ENCODE results near the gene TNRC6B.
A peak's percentile ranks its signal among the peaks of the same experiment; 100 is the strongest.

TNRC6B gene

GRCh38 chr22:40241200-40241763, 63.6 kb downstream of the TNRC6B start:
- DNase-seq (ENCODE audit: low read depth), result no peak

- DNase-seq (ENCODE audit: low read depth), result no peak
Measured at GRCh38 chr22:40243891-40244290, 66.2 kb downstream of the TNRC6B start.

- no peak for DNase-seq (ENCODE audit: low read depth)
Measured at GRCh38 chr22:40244586-40244985, 66.9 kb downstream of the TNRC6B start.

- DNase-seq (ENCODE audit: low read depth), result peak; percentile 37
Measured at GRCh38 chr22:40247976-40248375, 70.3 kb downstream of the TNRC6B start.

- DNase-seq (ENCODE audit: low read depth), result no peak
Measured at GRCh38 chr22:40249286-40249685, 71.6 kb downstream of the TNRC6B start.

- no peak for DNase-seq (ENCODE audit: low read depth)
Measured at GRCh38 chr22:40250608-40251007, 72.9 kb downstream of the TNRC6B start.

- no peak for DNase-seq (ENCODE audit: low read depth)
Measured at GRCh38 chr22:40251106-40251505, 73.4 kb downstream of the TNRC6B start.

- no peak for DNase-seq (ENCODE audit: low read depth)
Measured at GRCh38 chr22:40252146-40252545, 74.4 kb downstream of the TNRC6B start.

- DNase-seq (ENCODE audit: low read depth), result no peak
Measured at GRCh38 chr22:40256516-40256915, 78.8 kb downstream of the TNRC6B start.

GRCh38 chr22:40258017-40258416, 80.3 kb downstream of the TNRC6B start:
- no peak for DNase-seq (ENCODE audit: low read depth)

- DNase-seq (ENCODE audit: low read depth), result no peak
Measured at GRCh38 chr22:40258501-40258915, 80.8 kb downstream of the TNRC6B start.

- no peak for DNase-seq (ENCODE audit: low read depth)
Measured at GRCh38 chr22:40261783-40262182, 84.1 kb downstream of the TNRC6B start.

- DNase-seq (ENCODE audit: low read depth), result no peak
Measured at GRCh38 chr22:40263191-40263590, 85.5 kb downstream of the TNRC6B start.

GRCh38 chr22:40265783-40266182, 88.1 kb downstream of the TNRC6B start:
- no peak for DNase-seq (ENCODE audit: low read depth)

- DNase-seq (ENCODE audit: low read depth), result no peak
Measured at GRCh38 chr22:40270031-40270430, 92.3 kb downstream of the TNRC6B start.

- no peak for DNase-seq (ENCODE audit: low read depth)
Measured at GRCh38 chr22:40270748-40271373, 93.1 kb downstream of the TNRC6B start.

- no peak for DNase-seq (ENCODE audit: low read depth)
Measured at GRCh38 chr22:40271440-40271839, 93.7 kb downstream of the TNRC6B start.

GRCh38 chr22:40273319-40273718, 95.6 kb downstream of the TNRC6B start:
- DNase-seq (ENCODE audit: low read depth), result no peak

- DNase-seq (ENCODE audit: low read depth), result no peak
Measured at GRCh38 chr22:40276996-40277823, 99.5 kb downstream of the TNRC6B start.

- DNase-seq (ENCODE audit: low read depth), result no peak
Measured at GRCh38 chr22:40279017-40279416, 101.3 kb downstream of the TNRC6B start.

- no peak for DNase-seq (ENCODE audit: low read depth)
Measured at GRCh38 chr22:40281717-40282116, 104.0 kb downstream of the TNRC6B start.

GRCh38 chr22:40285513-40285912, 107.8 kb downstream of the TNRC6B start:
- DNase-seq (ENCODE audit: low read depth), result no peak

- peak; percentile 48 for DNase-seq (ENCODE audit: low read depth)
Measured at GRCh38 chr22:40289991-40290459, 112.3 kb downstream of the TNRC6B start.

Data from activated T-helper 9 cell treated with anti-CD3 and anti-CD28 coated beads, Interleukin-2, amount 50 U/mL, for 16 hours (primary cell).